GM21390 (cell line): ENCODE data around the gene ZNF827.
A peak's percentile ranks its signal among the peaks of the same experiment; 100 is the strongest.

Experiments
- ATAC-seq: cut with Tn5 transposase; IDR thresholded peaks from one replicate; pipeline ENCODE4 v1.9.1; 2021; ENCODE audit not compliant: unreplicated experiment

Gene ZNF827

DNA sequence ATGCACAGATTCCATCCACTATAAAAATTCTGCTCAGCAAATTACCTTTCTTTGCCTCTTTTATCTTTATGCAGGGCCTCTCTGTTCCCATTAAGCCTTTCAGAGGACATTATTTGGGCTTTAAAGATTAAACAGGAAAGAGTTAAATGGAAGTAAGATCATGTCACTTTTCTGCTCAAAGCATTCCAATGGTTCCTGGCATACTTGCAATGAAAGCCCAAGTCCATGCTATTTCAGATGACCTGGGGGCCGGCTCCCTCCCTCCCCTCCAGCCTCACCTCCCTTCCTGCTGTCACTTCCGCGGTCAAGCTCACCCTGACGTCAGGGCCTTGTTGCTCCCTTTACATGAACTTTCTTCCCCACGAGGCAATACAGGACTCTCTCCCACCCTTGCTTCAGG, 133.1 kb downstream of the ZNF827 start:
- ATAC-seq = no peak

DNA sequence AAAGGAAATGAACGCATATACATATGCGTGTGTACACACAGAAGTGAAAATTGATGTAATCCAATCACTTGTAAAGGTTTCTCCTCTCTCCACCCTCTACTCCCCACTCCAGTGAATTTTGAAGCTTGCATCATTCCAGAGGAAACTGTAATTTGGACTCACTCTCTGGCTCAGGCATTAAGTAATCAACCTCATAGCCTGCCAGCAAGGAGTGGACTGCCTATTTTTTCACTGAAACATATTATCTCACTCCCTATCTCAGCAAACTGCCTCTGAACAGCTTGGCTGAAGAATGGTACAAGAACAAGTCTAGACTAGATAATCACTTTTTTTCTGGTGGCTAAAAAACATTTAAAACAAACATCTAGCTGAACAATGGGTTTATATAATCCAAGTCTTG, 134.5 kb downstream of the ZNF827 start:
- ATAC-seq = no peak

- ATAC-seq = no peak
Measured at GRCh38 chr4:145799223-145799622, 139.4 kb downstream of the ZNF827 start.

GRCh38 chr4:145797278-145797677, 141.3 kb downstream of the ZNF827 start:
- no peak for ATAC-seq

- no peak for ATAC-seq
Measured at GRCh38 chr4:145796346-145796745, 142.3 kb downstream of the ZNF827 start.

GRCh38 chr4:145795521-145795920, 143.1 kb downstream of the ZNF827 start:
- ATAC-seq = no peak

DNA sequence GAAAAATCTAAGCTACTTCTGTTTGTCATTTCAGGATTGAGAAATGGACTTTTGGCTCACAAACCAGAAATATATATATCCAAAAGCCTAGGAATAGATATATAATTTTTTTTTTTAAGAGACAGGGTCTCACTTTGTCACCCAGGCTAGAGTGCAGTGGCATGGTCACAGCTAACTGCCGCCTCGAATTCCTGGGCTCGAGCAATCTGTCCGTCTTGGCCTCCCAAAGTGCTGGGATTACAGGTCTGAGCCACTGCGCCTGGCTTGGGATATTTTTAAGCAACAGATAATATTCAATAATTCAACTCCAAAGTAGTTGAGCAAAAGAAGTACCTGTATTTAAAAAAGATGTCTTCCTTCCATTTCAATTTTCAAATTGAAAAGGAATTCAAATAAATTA, 146.2 kb downstream of the ZNF827 start:
- no peak for ATAC-seq

DNA sequence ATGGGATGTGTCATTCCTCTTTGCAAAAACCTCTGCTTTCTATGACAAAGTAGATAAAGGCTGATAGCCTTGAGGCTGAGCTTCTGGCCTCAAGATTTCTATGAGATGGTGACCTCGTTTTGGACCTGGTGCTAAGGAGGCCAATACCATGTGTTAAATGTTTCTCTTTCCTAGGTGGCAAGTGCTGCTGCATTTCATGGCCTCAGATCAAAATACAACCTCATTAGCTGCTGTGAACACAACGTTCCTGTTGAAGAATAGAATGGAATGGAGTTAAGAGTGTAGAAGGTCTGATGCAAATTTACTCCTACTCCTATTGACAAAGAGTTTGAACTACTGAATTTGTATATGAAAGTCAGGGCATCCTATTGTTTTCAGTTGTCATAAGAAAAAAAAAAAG, 146.6 kb downstream of the ZNF827 start:
- ATAC-seq = no peak

- ATAC-seq = no peak
Measured at GRCh38 chr4:145788755-145789154, 149.9 kb downstream of the ZNF827 start.

DNA sequence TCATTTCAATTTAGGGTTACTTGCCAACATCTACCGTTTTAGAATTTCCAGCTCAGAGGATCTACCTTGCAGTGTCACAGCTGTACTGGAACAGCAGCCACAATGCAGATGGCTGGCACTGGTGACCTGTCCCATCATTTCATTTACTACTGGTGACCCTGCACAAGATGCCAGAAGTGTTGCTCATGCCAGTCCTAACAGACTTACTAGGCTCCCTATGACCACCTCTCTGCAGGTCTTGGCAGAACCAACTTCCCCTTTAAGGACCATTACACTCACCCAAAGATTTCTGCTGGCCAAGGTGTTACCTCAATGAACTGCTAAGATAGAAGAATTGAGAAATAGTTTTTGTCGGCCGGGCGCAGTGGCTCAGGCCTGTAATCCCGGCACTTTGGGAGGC, 151.8 kb downstream of the ZNF827 start:
- no peak for ATAC-seq

DNA sequence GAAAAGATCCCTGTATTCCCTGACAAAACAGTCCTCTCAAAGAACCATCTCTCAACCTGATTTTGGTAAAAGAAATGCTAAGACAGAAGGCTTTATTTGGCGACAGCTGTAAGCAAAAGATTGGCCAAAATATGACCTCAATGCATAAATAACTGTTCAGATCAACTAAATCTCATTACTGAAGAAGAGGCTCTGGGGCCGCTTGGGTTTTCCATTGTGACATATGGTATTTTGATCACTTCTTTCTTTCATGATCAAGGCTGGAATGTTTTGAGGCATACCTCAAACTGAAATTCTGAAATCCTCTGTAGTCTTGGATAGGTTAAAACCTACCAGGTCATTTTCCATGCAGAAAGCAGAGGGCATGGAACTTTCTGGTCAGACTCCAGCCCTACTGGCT, 152.4 kb downstream of the ZNF827 start:
- no peak for ATAC-seq

- ATAC-seq = no peak
Measured at GRCh38 chr4:145785391-145786008, 153.1 kb downstream of the ZNF827 start.

- no peak for ATAC-seq
Measured at GRCh38 chr4:145784036-145784435, 154.6 kb downstream of the ZNF827 start.

DNA sequence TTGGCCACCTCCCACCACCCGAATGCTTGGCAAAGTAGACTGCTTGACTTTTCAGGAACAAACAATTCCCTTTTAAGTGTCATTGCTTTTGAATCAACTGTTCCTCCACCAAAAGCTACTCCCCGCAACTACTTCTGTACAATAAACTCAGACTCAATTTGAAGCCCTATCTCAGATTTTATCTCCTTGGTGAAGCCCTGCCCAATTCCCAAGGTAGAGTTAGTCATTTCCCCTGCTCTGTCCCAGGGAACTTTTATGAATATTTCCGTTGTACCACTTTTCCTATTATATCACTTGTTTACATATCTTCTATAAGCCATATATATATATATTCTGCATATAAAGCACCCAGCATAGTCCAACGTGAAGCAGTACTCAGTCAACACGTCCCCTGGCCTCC, 155.9 kb downstream of the ZNF827 start:
- ATAC-seq = no peak

DNA sequence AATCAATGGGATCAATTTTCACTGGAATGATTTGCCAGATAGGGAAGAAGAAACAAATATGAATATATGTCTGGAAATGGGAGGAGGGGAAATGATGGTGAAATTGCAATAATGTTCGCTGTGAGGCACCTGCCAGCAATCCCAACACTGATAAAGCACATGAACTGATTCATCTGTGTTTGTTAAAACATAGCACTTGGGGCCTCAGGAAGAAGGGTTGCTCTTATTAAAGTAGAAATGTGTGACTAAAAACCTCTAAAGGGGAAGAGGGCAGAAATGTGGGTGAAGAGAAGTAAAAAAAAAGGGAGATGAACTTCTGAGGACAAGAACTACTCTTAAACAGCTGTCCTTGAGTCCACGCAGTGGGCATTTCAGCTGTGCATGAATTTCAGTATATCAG, 157.3 kb downstream of the ZNF827 start:
- ATAC-seq = no peak

- no peak for ATAC-seq
Measured at GRCh38 chr4:145779319-145779801, 159.3 kb downstream of the ZNF827 start.

- ATAC-seq = no peak
Measured at GRCh38 chr4:145776208-145776607, 162.4 kb downstream of the ZNF827 start.

DNA sequence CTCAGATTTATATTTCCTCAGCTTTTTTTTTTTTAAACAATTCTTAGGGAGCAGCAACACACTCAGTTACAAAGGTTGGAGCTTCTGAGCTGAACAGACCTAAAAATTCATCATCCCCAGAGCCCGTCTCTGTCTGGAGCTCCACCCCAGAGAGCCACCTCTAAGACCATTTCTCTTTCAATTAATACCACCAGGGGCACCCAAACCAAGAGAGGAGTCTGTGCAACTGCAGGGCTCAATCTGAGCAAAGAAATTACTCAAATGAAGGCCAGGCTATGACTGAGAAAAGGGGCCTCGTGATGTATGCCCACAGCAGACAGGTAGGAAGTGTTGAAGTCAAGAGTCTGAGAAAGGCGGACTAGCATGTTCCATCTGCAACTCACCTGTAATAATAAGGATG, 163.2 kb downstream of the ZNF827 start:
- no peak for ATAC-seq

- no peak for ATAC-seq
Measured at GRCh38 chr4:145774473-145774872, 164.2 kb downstream of the ZNF827 start.

GRCh38 chr4:145773581-145774234, 164.9 kb downstream of the ZNF827 start:
- ATAC-seq = peak; percentile 96

- no peak for ATAC-seq
Measured at GRCh38 chr4:145772347-145772746, 166.3 kb downstream of the ZNF827 start.

GRCh38 chr4:145770124-145770523, 168.5 kb downstream of the ZNF827 start:
- no peak for ATAC-seq
